SK-N-SH treated with all-trans-retinoic acid at 6 μM for 48 hours (cell line): ENCODE measurements around the gene UGT1A4.

ENCODE experiments used
- ARNTL ChIP-seq: fragments of 450-650 bp; formaldehyde crosslinking; IDR thresholded peaks from 2 replicates; pipeline ENCODE4 v1.5.0; 2020; ENCODE audit warnings: low read depth, mild to moderate bottlenecking, moderate library complexity, borderline replicate concordance
- CSRNP3 ChIP-seq: fragments of 250-450 bp; sonication (Bioruptor Pico); IDR thresholded peaks from 2 replicates; pipeline ENCODE4 v1.5.1; 2021; ENCODE audit warnings: mild to moderate bottlenecking, moderate library complexity
- GLIS3 ChIP-seq: fragments of 250-450 bp; sonication (Bioruptor Pico); IDR thresholded peaks from 2 replicates; pipeline ENCODE4 v1.5.0; 2020; ENCODE audit warnings: mild to moderate bottlenecking, moderate library complexity
- RARB ChIP-seq: fragments of 250-450 bp; sonication (Bioruptor Pico); IDR thresholded peaks from 2 replicates; pipeline ENCODE4 v1.8.0; 2021; ENCODE audit warnings: mild to moderate bottlenecking, moderate library complexity
- SNAI2 ChIP-seq: fragments of 250-450 bp; sonication (Bioruptor Pico); IDR thresholded peaks from 2 replicates; pipeline ENCODE4 v1.5.0; 2020; ENCODE audit warnings: mild to moderate bottlenecking, moderate library complexity

- no peak for TF ChIP-seq SNAI2 (CRISPR knock-in tag)
- TF ChIP-seq RARB (CRISPR knock-in tag), result no peak
- no peak for TF ChIP-seq ARNTL (CRISPR knock-in tag)
- TF ChIP-seq GLIS3 (CRISPR knock-in tag), result no peak
- no peak for TF ChIP-seq CSRNP3 (CRISPR knock-in tag)
These were observed 99.6 kb downstream of the UGT1A4 start for GRCh38 chr2:233817995-233818638.
